Epithelial cell of esophagus (primary cell): ENCODE results near the gene ATP10A.

Experiments used
- DNase-seq: peaks from one replicate; pipeline ENCODE4 v3.0.0; 2010; ENCODE audit warnings: low read depth
- H3K4me3 ChIP-seq: 2 replicates; pipeline ENCODE4 v1.5.1; 2011; ENCODE audit warnings: mild to moderate bottlenecking, low read length, control low read depth
- CTCF ChIP-seq: IDR thresholded peaks from 2 replicates; pipeline ENCODE4 v1.5.1; 2011; ENCODE audit warnings: low read depth, mild to moderate bottlenecking, low read length, control low read depth, inconsistent platforms; ENCODE audit not compliant: insufficient read depth; ENCODE audit errors: missing control alignments

ATP10A gene

GRCh38 chr15:25802285-25802830 lies 60.8 kb downstream of the ATP10A start:
- DNase-seq, result no peak
- H3K4me3 ChIP-seq, result no peak overlapping the region
- no peak for TF ChIP-seq CTCF

- no peak for TF ChIP-seq CTCF
- DNase-seq, result no peak
- no peak overlapping the region for H3K4me3 ChIP-seq
Measured at GRCh38 chr15:25801586-25802284, 61.4 kb downstream of the ATP10A start.

- no peak overlapping the region for H3K4me3 ChIP-seq
- no peak for TF ChIP-seq CTCF
- DNase-seq, result no peak
Measured at GRCh38 chr15:25800761-25801515, 62.2 kb downstream of the ATP10A start.

- no peak for TF ChIP-seq CTCF
Measured at GRCh38 chr15:25799906-25800700, 63.0 kb downstream of the ATP10A start.

GRCh38 chr15:25797936-25798901 lies 64.9 kb downstream of the ATP10A start:
- H3K4me3 ChIP-seq, result no peak overlapping the region
- DNase-seq, result no peak
- TF ChIP-seq CTCF, result no peak

More at GRCh38 chr15:25799906-25800700, 63.0 kb downstream of the ATP10A start:
- no peak for DNase-seq
- no peak overlapping the region for H3K4me3 ChIP-seq

- H3K4me3 ChIP-seq, result no peak overlapping the region
- DNase-seq, result no peak
- TF ChIP-seq CTCF, result no peak
Measured at GRCh38 chr15:25797511-25797935, 65.6 kb downstream of the ATP10A start.
